Lower lobe of right lung (tissue), 2 donors: ENCODE measurements around the gene ZDHHC8. TPM values are rescaled to one million over a fixed set of nuclear protein-coding genes. Genes with fewer than 3 reads are reported as not detected.

ENCODE experiments used
- ATAC-seq, 2 donors: fragments of 200-7000 bp; cut with Tn5 transposase; one replicate each; pipeline ENCODE4 v1.9.1; 2020 to 2022; ENCODE audit warnings: mild to moderate bottlenecking in 2 of 2, moderate library complexity in 2 of 2
- DNase-seq: peaks from one replicate; pipeline ENCODE4 v3.0.0-alpha.2; 2020
- H3K27ac ChIP-seq: fragments of 200-600 bp; one replicate; pipeline ENCODE4 v1.8.0; 2022
- H3K27me3 ChIP-seq: fragments of 200-600 bp; one replicate; pipeline ENCODE4 v1.8.0; 2022; ENCODE audit warnings: low read depth
- H3K36me3 ChIP-seq: fragments of 200-600 bp; one replicate; pipeline ENCODE4 v1.8.0; 2022; ENCODE audit warnings: mild to moderate bottlenecking
- H3K4me1 ChIP-seq: fragments of 200-600 bp; one replicate; pipeline ENCODE4 v1.8.0; 2022
- H3K4me3 ChIP-seq: fragments of 200-600 bp; one replicate; pipeline ENCODE4 v1.8.0; 2022; ENCODE audit warnings: mild to moderate bottlenecking
- H3K9me3 ChIP-seq: fragments of 200-600 bp; one replicate; pipeline ENCODE4 v1.8.0; 2022
- intact Hi-C: fragments of 100-400 bp; cut with DNase I; formaldehyde crosslinking; loops from one replicate; pipeline ENCODE4 v1.11.0; 2022
- total RNA-seq: library from RNA; stranded (reverse); fragmentation: NEBNext Ultra II Directional; extraction: Animal tissue kit (Norgen Biotek cat#: 25700); gene quantifications from one replicate; pipeline ENCODE4 v1.2.1, GENCODE V29; 2021
- TF ChIP-seq, protein P1 (sequence below): fragments of 200-600 bp; IDR thresholded peaks from one replicate; pipeline ENCODE4 v1.8.0; 2022; ENCODE audit warnings: antibody characterized with exemption, mild to moderate bottlenecking
- donor health status: DM: no; HTN: yes; CAD: no; lungs with severe emphysema.

ZDHHC8 gene
- total RNA-seq, 1 donor from 2014 or later = 77.2 TPM

DNA sequence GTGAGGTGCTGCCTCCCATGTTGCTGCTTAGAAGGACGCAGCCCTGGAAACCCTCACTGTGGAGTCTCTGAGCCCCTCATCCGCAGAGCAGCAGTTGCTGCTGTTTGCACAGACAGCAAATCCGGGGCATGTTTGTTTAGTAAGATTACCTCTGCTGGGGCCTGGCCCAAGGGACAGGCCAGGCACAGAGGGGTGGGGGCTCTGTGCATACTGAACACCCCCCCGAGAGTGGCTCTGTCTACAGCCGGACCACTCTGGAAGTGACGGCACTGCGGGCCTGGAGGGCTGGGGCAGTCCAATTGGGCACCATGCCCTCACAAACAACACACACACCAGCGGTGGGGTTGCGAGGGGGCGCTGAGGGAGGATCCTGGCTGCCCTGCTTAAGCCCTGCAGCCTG is 42.2 kb downstream of the ZDHHC8 start:
- DNase-seq (no peak), ATAC-seq (no peak)
- no peaks in the 10 kb centered on the region for H3K27me3 ChIP-seq
- no peak overlapping the region for H3K27ac ChIP-seq
- H3K4me1 ChIP-seq = no peaks in the 10 kb centered on the region
- H3K36me3 ChIP-seq = no peaks in the 10 kb centered on the region
- H3K9me3 ChIP-seq = no peaks in the 10 kb centered on the region
- intact Hi-C loops = no loop called here
- TF ChIP-seq, protein P1, sequence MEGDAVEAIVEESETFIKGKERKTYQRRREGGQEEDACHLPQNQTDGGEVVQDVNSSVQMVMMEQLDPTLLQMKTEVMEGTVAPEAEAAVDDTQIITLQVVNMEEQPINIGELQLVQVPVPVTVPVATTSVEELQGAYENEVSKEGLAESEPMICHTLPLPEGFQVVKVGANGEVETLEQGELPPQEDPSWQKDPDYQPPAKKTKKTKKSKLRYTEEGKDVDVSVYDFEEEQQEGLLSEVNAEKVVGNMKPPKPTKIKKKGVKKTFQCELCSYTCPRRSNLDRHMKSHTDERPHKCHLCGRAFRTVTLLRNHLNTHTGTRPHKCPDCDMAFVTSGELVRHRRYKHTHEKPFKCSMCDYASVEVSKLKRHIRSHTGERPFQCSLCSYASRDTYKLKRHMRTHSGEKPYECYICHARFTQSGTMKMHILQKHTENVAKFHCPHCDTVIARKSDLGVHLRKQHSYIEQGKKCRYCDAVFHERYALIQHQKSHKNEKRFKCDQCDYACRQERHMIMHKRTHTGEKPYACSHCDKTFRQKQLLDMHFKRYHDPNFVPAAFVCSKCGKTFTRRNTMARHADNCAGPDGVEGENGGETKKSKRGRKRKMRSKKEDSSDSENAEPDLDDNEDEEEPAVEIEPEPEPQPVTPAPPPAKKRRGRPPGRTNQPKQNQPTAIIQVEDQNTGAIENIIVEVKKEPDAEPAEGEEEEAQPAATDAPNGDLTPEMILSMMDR = no peak
- no peak overlapping the region for H3K4me3 ChIP-seq

DNA sequence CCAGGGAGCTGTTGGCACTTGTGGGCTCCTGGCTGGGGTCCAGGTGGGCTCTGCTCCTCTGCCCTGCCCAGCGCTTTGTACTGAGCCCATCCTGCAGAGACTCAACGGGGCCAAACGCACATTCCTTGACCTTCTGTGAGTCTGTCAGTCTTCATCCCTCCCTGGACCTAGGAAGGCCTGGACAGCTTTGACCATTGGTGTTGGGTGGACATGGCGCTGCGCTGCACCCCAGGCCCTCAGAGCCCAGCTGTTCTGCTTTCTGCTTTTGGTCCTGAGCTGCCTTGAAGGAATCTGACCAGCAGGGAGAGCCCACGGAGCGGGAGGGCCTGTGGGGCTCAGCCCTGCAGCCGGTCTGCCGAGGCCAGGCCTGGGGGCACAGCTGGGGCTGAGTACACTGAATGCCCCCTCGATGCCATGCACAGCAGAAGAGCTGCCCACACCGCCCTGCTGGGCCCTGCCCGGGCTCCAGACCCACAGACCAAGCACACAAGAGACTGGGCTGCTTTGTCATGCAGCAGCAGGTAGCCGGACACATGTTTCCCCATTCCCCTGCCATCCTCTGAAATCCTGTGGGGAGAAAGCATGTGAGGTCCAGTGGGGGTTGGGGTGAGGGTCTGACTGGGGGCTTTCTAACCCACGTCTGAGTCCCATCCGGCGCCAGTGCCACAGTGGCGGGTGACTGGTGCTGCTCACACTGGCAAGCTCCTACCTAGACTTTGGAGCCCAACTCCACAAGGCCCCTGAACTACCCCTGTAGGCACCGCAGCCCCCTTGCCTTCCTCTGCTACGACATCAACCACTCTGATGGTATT is 43.4 kb downstream of the ZDHHC8 start:
- ATAC-seq (no peak), DNase-seq (no peak)
- Histone ChIP-seq H3K36me3 (no peaks in the 10 kb centered on the region), H3K9me3 (no peaks in the 10 kb centered on the region), H3K4me1 (no peaks in the 10 kb centered on the region), H3K27me3 (no peaks in the 10 kb centered on the region), H3K27ac (no peak overlapping the region), H3K4me3 (no peak overlapping the region)
- TF ChIP-seq, protein P1 = no peak
- intact Hi-C loops = no loop called here

DNA sequence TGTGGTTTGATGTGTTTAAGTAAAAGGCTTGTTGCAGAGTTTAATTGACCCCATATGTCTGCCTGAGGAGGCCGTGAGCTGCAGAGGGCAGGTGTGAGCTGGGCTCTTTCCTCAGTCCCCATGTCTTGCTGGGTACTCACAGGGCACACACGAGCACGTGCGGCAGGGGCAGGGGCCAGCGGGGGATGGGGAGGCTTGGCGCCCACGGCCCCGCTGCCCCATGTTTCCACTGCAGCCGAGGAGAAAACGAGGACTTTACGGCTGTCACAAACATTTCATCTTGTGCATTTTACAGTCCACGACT is 43.9 kb downstream of the ZDHHC8 start:
- Histone ChIP-seq H3K4me1 (no peaks in the 10 kb centered on the region), H3K27me3 (no peaks in the 10 kb centered on the region), H3K4me3 (no peak overlapping the region), H3K27ac (no peak overlapping the region), H3K9me3 (no peaks in the 10 kb centered on the region), H3K36me3 (no peaks in the 10 kb centered on the region)
- DNase-seq (no peak), ATAC-seq (no peak)
- intact Hi-C loops = no loop called here
- TF ChIP-seq, protein P1 = no peak

DNA sequence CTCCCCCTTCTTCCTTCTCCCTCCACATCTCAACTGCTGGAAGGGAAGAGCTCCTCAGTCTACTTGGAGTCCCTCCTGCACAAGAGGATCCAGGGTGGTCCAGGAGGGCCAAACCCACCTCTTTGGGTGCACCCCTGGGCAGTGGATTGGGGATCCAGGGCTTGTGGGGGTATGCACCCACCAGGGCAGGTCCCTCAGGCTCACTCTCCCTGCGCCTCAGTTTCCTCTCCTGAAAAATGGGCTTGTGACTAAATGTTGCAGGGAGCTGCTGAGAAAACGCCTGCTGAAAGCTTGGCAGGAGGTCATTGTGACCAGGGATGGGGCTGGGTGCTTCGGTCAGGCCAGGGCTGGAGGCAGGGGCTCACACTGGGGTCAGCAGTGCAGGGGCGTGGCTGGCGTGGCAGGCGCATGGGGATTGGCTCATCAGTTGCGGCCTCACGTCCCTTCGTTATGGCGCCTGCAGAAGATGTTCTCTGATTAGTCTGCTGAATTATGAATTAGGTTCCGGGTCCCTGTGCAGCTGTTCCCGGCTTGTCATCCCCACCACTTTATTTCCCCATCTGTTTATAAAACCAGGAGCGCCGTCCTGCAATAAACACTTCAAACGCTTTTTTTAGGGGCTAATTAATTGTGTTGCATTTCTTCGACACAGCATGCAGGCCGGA is 44.9 kb downstream of the ZDHHC8 start:
- Histone ChIP-seq H3K9me3 (no peaks in the 10 kb centered on the region), H3K4me1 (no peaks in the 10 kb centered on the region), H3K27me3 (no peaks in the 10 kb centered on the region), H3K4me3 (no peak overlapping the region), H3K36me3 (no peaks in the 10 kb centered on the region), H3K27ac (no peak overlapping the region)
- intact Hi-C loops = no loop called here
- DNase-seq (no peak), ATAC-seq (no peak)
- TF ChIP-seq, protein P1 = no peak

DNA sequence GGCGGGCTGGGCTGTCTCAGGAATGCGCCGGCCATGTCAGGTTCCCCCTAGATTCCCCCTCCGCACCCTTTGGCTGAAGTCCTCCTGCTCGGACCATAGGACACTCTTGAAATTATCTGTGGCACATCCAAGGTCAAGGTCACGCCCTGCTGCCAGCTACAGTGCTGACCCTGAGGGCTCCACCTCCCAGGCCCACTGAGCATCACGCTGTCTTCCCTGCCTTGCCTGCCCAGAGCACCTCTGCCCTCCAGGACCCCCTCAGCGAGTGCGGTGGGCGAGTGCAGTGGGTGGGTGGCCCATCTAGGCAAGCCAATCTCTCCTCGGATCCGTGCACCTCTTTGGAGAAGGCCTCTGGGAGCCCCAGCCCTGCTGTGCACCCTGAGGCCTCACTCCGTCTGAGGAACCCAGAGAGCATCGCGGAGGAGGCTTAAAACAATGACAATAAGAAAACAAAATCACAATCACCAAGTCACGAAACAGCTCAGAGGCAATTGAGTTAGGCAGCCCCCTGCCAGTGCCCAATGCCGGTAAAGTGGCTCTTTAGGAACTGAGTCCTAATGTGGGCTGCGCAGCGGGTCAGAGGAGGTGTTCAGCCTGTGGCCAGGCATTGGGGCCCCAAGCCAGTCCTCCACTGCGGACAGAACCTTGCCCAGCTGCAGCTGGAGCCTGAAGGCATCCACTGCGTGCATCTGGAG is 45.8 kb downstream of the ZDHHC8 start:
- intact Hi-C loops = no loop called here
- Histone ChIP-seq H3K4me3 (no peak overlapping the region), H3K36me3 (no peaks in the 10 kb centered on the region), H3K27ac (no peak overlapping the region), H3K27me3 (no peaks in the 10 kb centered on the region), H3K4me1 (no peaks in the 10 kb centered on the region), H3K9me3 (no peaks in the 10 kb centered on the region)
- no peak for DNase-seq
- TF ChIP-seq, protein P1 = no peak
- ATAC-seq = no peak
